Heart left ventricle (tissue), 13 donors: ENCODE measurements around the gene ALDH1L1.

Source experiments
- POLR2A ChIP-seq, 2 donors: fragments of 450-650 bp; IDR thresholded peaks; one replicate each; pipeline ENCODE4 v1.6.1; 2017; ENCODE audit warnings: antibody characterized with exemption in 2 of 2, mild to moderate bottlenecking in 2 of 2, moderate library complexity in 2 of 2
- TF ChIP-seq, protein P1 (sequence below), 12 donors: fragments of 200-600 bp; sonication (generic) in 4 of 12; IDR thresholded peaks; one replicate each; pipeline versions ENCODE4 v1.5.0 to v1.8.0; 2018 to 2022; ENCODE audit warnings: antibody characterized with exemption in 12 of 12, mild to moderate bottlenecking in 5 of 12
- donor health status: ischemic (EF 13 %, LVEDD 7.1; RV severe dilation, severe dysfunction).
- donor health status: DM: no; HTN: yes; CAD: no.
- donor health status: DM: no; HTN: no; CAD: no.
- donor health status: ischemic (EF 25% LVEDD 6.9; RV normal size, moderate dysfunction).
- donor health status: ischemic (EF 25% LVEDD 5.7; RV mildly dilated, moderate dysfunction).
- donor health status: ischemic (EF 35%, LVEDD 5.7; RV mildly dilated, moderate dysfunction).
- donor health status: nonischemic (EF 11% LVEDD 7.7; RV severe dilation, severe dysfunction).
- donor health status: DM: yes; HTN: yes; CAD: no.
- donor health status: PGD.
- donor health status: ischemic (EF 29% LVEDD 5.4; RV normal size, mild dysfunction).
- donor health status: nonischemic (EF 23%, LVEDD 6.1; RV moderate dilation, normal function).

DNA sequence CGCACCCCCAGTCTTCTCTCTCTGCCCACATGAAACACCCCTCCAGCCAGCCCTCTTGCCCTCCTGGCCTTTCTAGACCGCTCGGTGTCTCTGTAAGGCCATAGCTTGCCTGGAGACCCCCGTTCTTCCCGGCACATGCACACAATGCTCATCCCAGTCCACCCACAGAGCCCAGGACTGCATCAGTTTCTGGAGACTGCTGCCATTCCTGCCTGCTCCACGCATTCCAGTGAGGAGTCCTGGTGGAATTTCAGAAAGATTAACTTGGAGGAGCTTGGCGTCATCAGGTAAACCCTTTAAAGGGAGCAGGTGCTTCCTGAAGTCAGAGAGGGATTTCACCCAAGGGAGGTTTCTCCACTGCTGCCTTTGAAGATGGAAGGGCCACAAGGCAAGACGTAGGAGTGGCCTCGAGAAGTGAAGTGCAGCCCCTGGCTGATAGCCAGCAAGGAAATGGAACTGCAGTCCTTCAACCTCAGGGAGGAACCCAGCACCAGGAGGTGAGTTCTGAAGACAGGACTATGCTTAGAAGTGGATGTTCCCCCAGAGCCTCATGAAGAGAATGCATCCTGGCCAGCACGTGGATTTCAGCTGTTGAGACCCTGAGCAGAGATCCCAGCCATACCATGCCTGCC lies 115.6 kb downstream of the ALDH1L1 start:
- TF ChIP-seq POLR2A (IDR thresholded peaks at IDR 0.05) = no peak
- TF ChIP-seq, protein P1, sequence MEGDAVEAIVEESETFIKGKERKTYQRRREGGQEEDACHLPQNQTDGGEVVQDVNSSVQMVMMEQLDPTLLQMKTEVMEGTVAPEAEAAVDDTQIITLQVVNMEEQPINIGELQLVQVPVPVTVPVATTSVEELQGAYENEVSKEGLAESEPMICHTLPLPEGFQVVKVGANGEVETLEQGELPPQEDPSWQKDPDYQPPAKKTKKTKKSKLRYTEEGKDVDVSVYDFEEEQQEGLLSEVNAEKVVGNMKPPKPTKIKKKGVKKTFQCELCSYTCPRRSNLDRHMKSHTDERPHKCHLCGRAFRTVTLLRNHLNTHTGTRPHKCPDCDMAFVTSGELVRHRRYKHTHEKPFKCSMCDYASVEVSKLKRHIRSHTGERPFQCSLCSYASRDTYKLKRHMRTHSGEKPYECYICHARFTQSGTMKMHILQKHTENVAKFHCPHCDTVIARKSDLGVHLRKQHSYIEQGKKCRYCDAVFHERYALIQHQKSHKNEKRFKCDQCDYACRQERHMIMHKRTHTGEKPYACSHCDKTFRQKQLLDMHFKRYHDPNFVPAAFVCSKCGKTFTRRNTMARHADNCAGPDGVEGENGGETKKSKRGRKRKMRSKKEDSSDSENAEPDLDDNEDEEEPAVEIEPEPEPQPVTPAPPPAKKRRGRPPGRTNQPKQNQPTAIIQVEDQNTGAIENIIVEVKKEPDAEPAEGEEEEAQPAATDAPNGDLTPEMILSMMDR (IDR thresholded peaks at IDR 0.05) = no peak
